ENCODE measurements around the gene ALDH1A2.

The ALDH1A2 gene

GRCh38 chr15:58108117-58108516 is 42.6 kb upstream of the ALDH1A2 start:
- no peak for DNase-seq (ENCODE audit: low read depth in 2 of 2)
- no peak overlapping the region for H3K4me3 ChIP-seq (replicated peaks in 1 of 2; ENCODE audit: low read depth in 2 of 2, low read length in 2 of 2)
- TF ChIP-seq CTCF (IDR thresholded peaks at IDR 0.05; ENCODE audit: low read depth, low read length): no peak

- no peak for TF ChIP-seq CTCF (IDR thresholded peaks at IDR 0.05; ENCODE audit: low read depth, low read length)
- no peak overlapping the region for H3K4me3 ChIP-seq (replicated peaks in 1 of 2; ENCODE audit: low read depth in 2 of 2, low read length in 2 of 2)
- no peak for DNase-seq (ENCODE audit: low read depth in 2 of 2)
Observed at GRCh38 chr15:58103482-58103881, 38.0 kb upstream of the ALDH1A2 start.

GRCh38 chr15:58096529-58097084 is 31.1 kb upstream of the ALDH1A2 start:
- DNase-seq (ENCODE audit: low read depth in 2 of 2): no peak
- no peak for TF ChIP-seq CTCF (IDR thresholded peaks at IDR 0.05; ENCODE audit: low read depth, low read length)
- H3K4me3 ChIP-seq (replicated peaks in 1 of 2; ENCODE audit: low read depth in 2 of 2, low read length in 2 of 2): no peak overlapping the region

- TF ChIP-seq CTCF (IDR thresholded peaks at IDR 0.05; ENCODE audit: low read depth, low read length): no peak
- DNase-seq (ENCODE audit: low read depth in 2 of 2): no peak
Observed at GRCh38 chr15:58095415-58095814, 29.9 kb upstream of the ALDH1A2 start.

GRCh38 chr15:58087871-58088270 is 22.4 kb upstream of the ALDH1A2 start:
- H3K4me3 ChIP-seq (replicated peaks in 1 of 2; ENCODE audit: low read depth in 2 of 2, low read length in 2 of 2): no peak overlapping the region
- no peak for DNase-seq (ENCODE audit: low read depth in 2 of 2)
- no peak for TF ChIP-seq CTCF (IDR thresholded peaks at IDR 0.05; ENCODE audit: low read depth, low read length)

More at GRCh38 chr15:58095415-58095814, 29.9 kb upstream of the ALDH1A2 start:
- no peak overlapping the region for H3K4me3 ChIP-seq (replicated peaks in 1 of 2; ENCODE audit: low read depth in 2 of 2, low read length in 2 of 2)

- no peak for TF ChIP-seq CTCF (IDR thresholded peaks at IDR 0.05; ENCODE audit: low read depth, low read length)
- no peak overlapping the region for H3K4me3 ChIP-seq (replicated peaks in 1 of 2; ENCODE audit: low read depth in 2 of 2, low read length in 2 of 2)
- DNase-seq (ENCODE audit: low read depth in 2 of 2): peak in 1 of 2 donors; percentile 41
Observed at GRCh38 chr15:58086491-58086890, 21.0 kb upstream of the ALDH1A2 start.

GRCh38 chr15:58083526-58083925 is 18.0 kb upstream of the ALDH1A2 start:
- TF ChIP-seq CTCF (IDR thresholded peaks at IDR 0.05; ENCODE audit: low read depth, low read length): no peak

More at GRCh38 chr15:58083526-58083925, 18.0 kb upstream of the ALDH1A2 start:
- no peak overlapping the region for H3K4me3 ChIP-seq (replicated peaks in 1 of 2; ENCODE audit: low read depth in 2 of 2, low read length in 2 of 2)
- no peak for DNase-seq (ENCODE audit: low read depth in 2 of 2)
